Nephron progenitor cell (in vitro differentiated cells): ENCODE data around the gene REM2.
A peak's percentile ranks its signal among the peaks of the same experiment; 100 is the strongest.
"Not testable (repeated sequence)": the region's sequence is repeated elsewhere in the genome, so short reads cannot be mapped to it uniquely, and the experiment has no call there.

Experiments used
- DNase-seq: peaks from one replicate; pipeline ENCODE4 v3.0.0; 2021
- H3K27ac Mint-ChIP-seq: 2 replicates; pipeline ENCODE4 v1.8.0; 2021; ENCODE audit warnings: mild to moderate bottlenecking, moderate library complexity, mixed read lengths
- H3K27me3 Mint-ChIP-seq: 2 replicates; pipeline ENCODE4 v1.8.0; 2021; ENCODE audit warnings: mild to moderate bottlenecking, low read depth, mixed read lengths; ENCODE audit not compliant: poor library complexity
- H3K36me3 Mint-ChIP-seq: 2 replicates; pipeline ENCODE4 v1.8.0; 2021; ENCODE audit warnings: low read depth, mixed read lengths
- H3K4me1 Mint-ChIP-seq: 2 replicates; pipeline ENCODE4 v1.8.0; 2021; ENCODE audit warnings: mixed read lengths
- H3K4me3 Mint-ChIP-seq: 2 replicates; pipeline ENCODE4 v1.8.0; 2021; ENCODE audit warnings: mild to moderate bottlenecking, moderate library complexity, mixed read lengths
- H3K9me3 Mint-ChIP-seq: 2 replicates; pipeline ENCODE4 v1.8.0; 2021; ENCODE audit warnings: mild to moderate bottlenecking, moderate library complexity, mixed read lengths
- CTCF ChIP-seq: fragments of 200-600 bp; sonication (generic); IDR thresholded peaks from 2 replicates; pipeline ENCODE4 v1.5.0; 2021; ENCODE audit warnings: antibody characterized with exemption

Gene REM2

GRCh38 chr14:22903742-22904087 lies 20.7 kb downstream of the REM2 start:
- Mint-ChIP-seq H3K4me1 (no peaks in the 10 kb centered on the region), H3K27me3 (peaks cover 4% of the 10 kb centered on the region), H3K9me3 (no peaks in the 10 kb centered on the region), H3K4me3 (no peak overlapping the region), H3K27ac (no peak overlapping the region), H3K36me3 (peaks cover 71% of the 10 kb centered on the region)
- DNase-seq, result no peak
- TF ChIP-seq CTCF, result no peak

- peaks cover 77% of the 10 kb centered on the region for H3K36me3 Mint-ChIP-seq
- H3K27ac Mint-ChIP-seq, result no peak overlapping the region
- no peak overlapping the region for H3K4me3 Mint-ChIP-seq
- no peak for DNase-seq
- H3K9me3 Mint-ChIP-seq, result no peaks in the 10 kb centered on the region
- no peak for TF ChIP-seq CTCF
- no peaks in the 10 kb centered on the region for H3K4me1 Mint-ChIP-seq
- H3K27me3 Mint-ChIP-seq, result no peaks in the 10 kb centered on the region
Observed at GRCh38 chr14:22905627-22906026, 22.6 kb downstream of the REM2 start.

- H3K9me3 Mint-ChIP-seq, result no peaks in the 10 kb centered on the region
- H3K36me3 Mint-ChIP-seq, result peaks cover 76% of the 10 kb centered on the region
- no peak overlapping the region for H3K27ac Mint-ChIP-seq
- H3K4me3 Mint-ChIP-seq, result no peak overlapping the region
- H3K27me3 Mint-ChIP-seq, result no peaks in the 10 kb centered on the region
- DNase-seq, result no peak
- H3K4me1 Mint-ChIP-seq, result no peaks in the 10 kb centered on the region
- TF ChIP-seq CTCF, result no peak
Observed at GRCh38 chr14:22906073-22906472, 23.1 kb downstream of the REM2 start.

- H3K4me1 Mint-ChIP-seq, result peaks cover 3% of the 10 kb centered on the region
- no peaks in the 10 kb centered on the region for H3K9me3 Mint-ChIP-seq
- no peak for DNase-seq
- H3K27ac Mint-ChIP-seq, result no peak overlapping the region
- H3K27me3 Mint-ChIP-seq, result no peaks in the 10 kb centered on the region
- H3K4me3 Mint-ChIP-seq, result no peak overlapping the region
- H3K36me3 Mint-ChIP-seq, result peaks cover 78% of the 10 kb centered on the region
- TF ChIP-seq CTCF, result no peak
Observed at GRCh38 chr14:22907429-22907828, 24.4 kb downstream of the REM2 start.

GRCh38 chr14:22908601-22909000 lies 25.6 kb downstream of the REM2 start:
- Mint-ChIP-seq H3K4me3 (no peak overlapping the region), H3K27me3 (no peaks in the 10 kb centered on the region), H3K4me1 (peaks cover 5% of the 10 kb centered on the region), H3K27ac (peak overlapping the region; percentile 38), H3K9me3 (no peaks in the 10 kb centered on the region), H3K36me3 (peaks cover 76% of the 10 kb centered on the region)
- DNase-seq, result no peak
- no peak for TF ChIP-seq CTCF

GRCh38 chr14:22910916-22911315 lies 27.9 kb downstream of the REM2 start:
- Mint-ChIP-seq H3K4me1 (peaks cover 5% of the 10 kb centered on the region), H3K27ac (no peak overlapping the region), H3K4me3 (no peak overlapping the region), H3K9me3 (no peaks in the 10 kb centered on the region), H3K27me3 (no peaks in the 10 kb centered on the region), H3K36me3 (peaks cover 70% of the 10 kb centered on the region)
- DNase-seq, result no peak
- TF ChIP-seq CTCF, result no peak

- Mint-ChIP-seq H3K4me1 (peaks cover 38% of the 10 kb centered on the region), H3K36me3 (peaks cover 57% of the 10 kb centered on the region)
- not testable (repeated sequence) for H3K27ac Mint-ChIP-seq, H3K9me3 Mint-ChIP-seq, H3K4me3 Mint-ChIP-seq, H3K27me3 Mint-ChIP-seq, DNase-seq
Observed at GRCh38 chr14:22914836-22915235, 31.8 kb downstream of the REM2 start.
